HG02588 (cell line): ENCODE results near the gene LMAN2L.
A peak's percentile ranks its signal among the peaks of the same experiment; 100 is the strongest.

Experiments used
- ATAC-seq: cut with Tn5 transposase; IDR thresholded peaks from one replicate; pipeline ENCODE4 v1.9.1; 2021; ENCODE audit warnings: mild to moderate bottlenecking, moderate library complexity; ENCODE audit not compliant: unreplicated experiment

The LMAN2L gene

GRCh38 chr2:96739633-96740428 is at the start of gene LMAN2L:
Gene LMAN2L, minus strand, starts transcription at chr2:96740064. Its CDS starts 24 bp downstream, at chr2:96740040.
- peak; percentile 99 for ATAC-seq

GRCh38 chr2:96789245-96789617 is 49.4 kb upstream of the LMAN2L start:
- no peak for ATAC-seq

GRCh38 chr2:96788442-96789244 is 48.8 kb upstream of the LMAN2L start:
- no peak for ATAC-seq

GRCh38 chr2:96787411-96787810 is 47.5 kb upstream of the LMAN2L start:
- no peak for ATAC-seq

GRCh38 chr2:96783388-96783787 is 43.5 kb upstream of the LMAN2L start:
- no peak for ATAC-seq

GRCh38 chr2:96775160-96775559 is 35.3 kb upstream of the LMAN2L start:
- no peak for ATAC-seq

- no peak for ATAC-seq
Measured at GRCh38 chr2:96773922-96774321, 34.1 kb upstream of the LMAN2L start.

- peak; percentile 44 for ATAC-seq
Measured at GRCh38 chr2:96772903-96773671, 33.2 kb upstream of the LMAN2L start.

GRCh38 chr2:96771796-96772618 is 32.1 kb upstream of the LMAN2L start:
- ATAC-seq = no peak

GRCh38 chr2:96770442-96771202 is 30.8 kb upstream of the LMAN2L start:
- no peak for ATAC-seq

- no peak for ATAC-seq
Measured at GRCh38 chr2:96769814-96770213, 29.9 kb upstream of the LMAN2L start.

GRCh38 chr2:96768083-96768561 is 28.3 kb upstream of the LMAN2L start:
- no peak for ATAC-seq

GRCh38 chr2:96767135-96767871 is 27.4 kb upstream of the LMAN2L start:
- no peak for ATAC-seq

GRCh38 chr2:96764253-96764637 is 24.4 kb upstream of the LMAN2L start:
- no peak for ATAC-seq

GRCh38 chr2:96763511-96764252 is 23.8 kb upstream of the LMAN2L start:
- ATAC-seq = no peak

- no peak for ATAC-seq
Measured at GRCh38 chr2:96762529-96763311, 22.9 kb upstream of the LMAN2L start.
